HepG2 (cell line): ENCODE measurements around the gene APLF. TPM values are rescaled to one million over a fixed set of nuclear protein-coding genes. Genes with fewer than 3 reads are reported as not detected.

Source experiments
- ATAC-seq: fragments of 200-7000 bp; cut with Tn5 transposase; 3 replicates; pipeline ENCODE4 v1.9.1; 2020; ENCODE audit warnings: mild to moderate bottlenecking, moderate library complexity
- BruUV-seq: library from RNA; stranded (reverse); fragments of 400-500 nt; replicated peaks from 2 replicates; lab custom pipeline; 2021; lab: Mats Ljungman, UMichigan
- CTCF ChIA-PET: fragments of 300-600 bp; formaldehyde crosslinking; extraction: SDS; loops from one replicate; lab custom pipeline; 2021; ENCODE audit warnings: low total read pairs, inconsistent platforms, low intra/inter-chr PET ratio; lab: Yijun Ruan, JAX
- POLR2A ChIA-PET: fragments of 350-600 bp; sonication (Branson Sonifier 250); formaldehyde crosslinking; loops from one replicate; lab custom pipeline; 2020; ENCODE audit warnings: antibody characterized with exemption, inconsistent platforms; lab: Yijun Ruan, JAX
- DNase-seq: peaks from one replicate; pipeline ENCODE4 v3.0.0-alpha.2; 2015; ENCODE audit warnings: low spot score
- FAIRE-seq: peaks from 3 replicates; lab custom pipeline; 2011; peaks lifted over from hg19 to GRCh38; lab: Jason Lieb, UNC
- H2AFZ ChIP-seq: one replicate; pipeline ENCODE4 v1.6.1; 2011; ENCODE audit warnings: low read length, inconsistent platforms
- H3K27ac ChIP-seq: fragments of 300-600 bp; 3 replicates; pipeline ENCODE4 v1.8.0; 2011; ENCODE audit warnings: mixed run types, mild to moderate bottlenecking, mixed read lengths, low read length, inconsistent platforms; ENCODE audit not compliant: insufficient read depth; ENCODE audit errors: extremely low read length
- H3K27me3 ChIP-seq, 2 experiments: fragments of 200-600 bp in 1 of 2; 2 replicates in 1 of 2; 3 replicates in 1 of 2; pipeline versions ENCODE4 v1.6.0 to v1.8.0; 2011; ENCODE audit warnings: low read length in 2 of 2, mild to moderate bottlenecking in 2 of 2, moderate library complexity in 2 of 2, inconsistent platforms in 1 of 2; ENCODE audit not compliant: insufficient read depth in 2 of 2, control insufficient read depth in 1 of 2
- H3K36me3 ChIP-seq, 2 experiments: fragments of 200-600 bp in 1 of 2; replicated peaks in 1 of 2; 2 replicates in 1 of 2; 3 replicates in 1 of 2; pipeline versions ENCODE4 v1.5.1 to v1.8.0; 2011; ENCODE audit warnings: low read length in 2 of 2, inconsistent platforms in 1 of 2; ENCODE audit not compliant: insufficient read depth in 2 of 2, control insufficient read depth in 1 of 2
- H3K4me1 ChIP-seq: 2 replicates; pipeline ENCODE4 v1.5.1; 2012; ENCODE audit warnings: low read length, inconsistent platforms; ENCODE audit not compliant: insufficient read depth
- H3K4me2 ChIP-seq: 2 replicates; pipeline ENCODE4 v1.6.0; 2011; ENCODE audit warnings: low read depth, low read length, inconsistent platforms
- H3K4me3 ChIP-seq, 3 experiments: fragments of 200-600 bp in 1 of 3; sonication (generic), shearing (Covaris generic) in 1 of 3; replicated peaks in 1 of 3; 2 replicates each; pipeline ENCODE4 v1.5.1; 2011 to 2016; ENCODE audit warnings: low read length in 3 of 3, inconsistent platforms in 2 of 3, low read depth in 2 of 3, mild to moderate bottlenecking in 2 of 3, control low read depth in 1 of 3, mixed read lengths in 1 of 3; ENCODE audit not compliant: insufficient read depth in 1 of 3
- H3K79me2 ChIP-seq: one replicate; pipeline ENCODE4 v1.6.1; 2011; ENCODE audit warnings: low read length, inconsistent platforms; ENCODE audit not compliant: insufficient read depth
- H3K9ac ChIP-seq: 2 replicates; pipeline ENCODE4 v1.6.0; 2011; ENCODE audit warnings: mild to moderate bottlenecking, low read depth, low read length, inconsistent platforms; ENCODE audit not compliant: insufficient read depth
- H3K9me3 ChIP-seq: 2 replicates; pipeline ENCODE4 v1.5.1; 2012; ENCODE audit warnings: mild to moderate bottlenecking, low read length
- H4K20me1 ChIP-seq: 2 replicates; pipeline ENCODE4 v1.6.0; 2011; ENCODE audit warnings: inconsistent platforms, mild to moderate bottlenecking, low read length, moderate library complexity; ENCODE audit not compliant: insufficient read depth
- ATF3 ChIP-seq: sonication (generic); formaldehyde crosslinking; IDR thresholded peaks from 2 replicates; pipeline ENCODE4 v1.4.0; 2020; ENCODE audit warnings: missing genetic modification reagents
- GATAD1 ChIP-seq: IDR thresholded peaks from 2 replicates; pipeline ENCODE4 v1.6.1; 2016; ENCODE audit warnings: missing genetic modification reagents, missing compliant biosample characterization
- MEIS2 ChIP-seq: sonication (generic); formaldehyde crosslinking; IDR thresholded peaks from 2 replicates; pipeline ENCODE4 v1.9.0; 2021; ENCODE audit warnings: mild to moderate bottlenecking, missing genetic modification reagents
- MTA3 ChIP-seq: sonication (generic); formaldehyde crosslinking; IDR thresholded peaks from 2 replicates; pipeline ENCODE4 v1.4.0; 2020; ENCODE audit warnings: missing genetic modification reagents
- ZNF10 ChIP-seq: sonication (generic); formaldehyde crosslinking; IDR thresholded peaks from 2 replicates; pipeline ENCODE4 v1.4.0; 2020; ENCODE audit warnings: mild to moderate bottlenecking, low read depth, missing genetic modification reagents, borderline replicate concordance
- ZNF503 ChIP-seq: sonication (generic); formaldehyde crosslinking; IDR thresholded peaks from 2 replicates; pipeline ENCODE4 v1.4.0; 2020; ENCODE audit warnings: missing genetic modification reagents
- ZNF558 ChIP-seq: sonication (generic); formaldehyde crosslinking; IDR thresholded peaks from 2 replicates; pipeline ENCODE4 v1.9.0; 2022; ENCODE audit warnings: mild to moderate bottlenecking, missing genetic modification reagents, borderline replicate concordance
- ZNF761 ChIP-seq: sonication (generic); formaldehyde crosslinking; conservative IDR thresholded peaks from 2 replicates; pipeline ENCODE4 v1.4.0; 2020; ENCODE audit warnings: mild to moderate bottlenecking, missing genetic modification reagents
- ZNF777 ChIP-seq: sonication (generic); formaldehyde crosslinking; IDR thresholded peaks from 2 replicates; pipeline ENCODE4 v1.4.0; 2020; ENCODE audit warnings: missing genetic modification reagents
- ZNF781 ChIP-seq: sonication (generic); formaldehyde crosslinking; IDR thresholded peaks from 2 replicates; pipeline ENCODE4 v1.5.1; 2020; ENCODE audit warnings: borderline replicate concordance, mild to moderate bottlenecking, missing genetic modification reagents; ENCODE audit errors: not compliant biosample characterization
- WGBS: methylation state at CpG from one replicate; pipeline ENCODE4 v1.1.6; 2017; ENCODE audit warnings: low lambda C conversion rate; 5-methylcytosine and 5-hydroxymethylcytosine counted together
- in situ Hi-C: cut with HindIII; loops from 2 replicates; pipeline ENCODE4 v1.10.0; 2017; ENCODE audit warnings: low pct_unique_long_range_greater_than_20kb; ENCODE audit not compliant: extremely low pct_ligation_motif_present
- intact Hi-C: fragments of 100-400 bp; cut with micrococcal nuclease; formaldehyde crosslinking; loops from one replicate; pipeline ENCODE4 v1.10.0; 2022; ENCODE audit not compliant: unreplicated experiment
- polyA plus RNA-seq, 8 experiments: library from polyadenylated mRNA; depleted of rRNA in 3 of 8; stranded (reverse) in 7 of 8; unstranded in 1 of 8; fragments of >200 nt; fragmentation: Illumina TruSeq in 4 of 8; extraction: Trizol in 4 of 8; gene quantifications; 2 replicates each; pipeline versions ENCODE4 v1.2.1 to v1.2.3, GENCODE V29; 2011 to 2016; ENCODE audit warnings: low read depth in 4 of 8, missing spikeins in 1 of 8, mixed read lengths in 1 of 8; ENCODE audit not compliant: insufficient read depth in 1 of 8
- total RNA-seq, 5 experiments: library from RNA; depleted of rRNA; stranded (reverse); fragments of >200 nt; fragmentation: Illumina TruSeq; extraction: Trizol; gene quantifications; 2 replicates each; pipeline ENCODE4 v1.2.3, GENCODE V29; 2016; ENCODE audit warnings: low read depth in 1 of 5
- TF ChIP-seq, protein P1 (sequence below), 2 experiments: fragments of 450-650 bp in 1 of 2; sonication (generic) in 1 of 2; formaldehyde crosslinking; IDR thresholded peaks; 2 replicates each; pipeline versions ENCODE4 v1.5.0 to v1.8.0; 2020 to 2022; ENCODE audit warnings: mild to moderate bottlenecking in 1 of 2, missing genetic modification reagents in 1 of 2

The APLF gene
- total and polyA plus RNA-seq, 2 of the 13 experiments (the other 11 are each of a cell fraction or from before 2014, with no cell fraction given), result 0.45 to 2.2 TPM

- FAIRE-seq (no peak), DNase-seq (no peak), ATAC-seq (no peak)
- no peaks in the 10 kb centered on the region for H3K36me3 ChIP-seq
- H2AFZ ChIP-seq, result no peak overlapping the region
- no peak overlapping the region for H3K4me3 ChIP-seq
- no peaks in the 10 kb centered on the region; the same call in 1 of the 2 replicates for H3K4me1 ChIP-seq
- no peak overlapping the region for H3K27ac ChIP-seq
- no TSS peak for BruUV-seq
- H3K4me2 ChIP-seq, result no peak overlapping the region
- intact Hi-C loops, result no loop called here
- no peak overlapping the region for H3K9ac ChIP-seq
- POLR2A ChIA-PET, result no interaction called here
- no peaks in the 10 kb centered on the region for H4K20me1 ChIP-seq
- in situ Hi-C loops, result no loop called here
- TF ChIP-seq MTA3 (CRISPR knock-in tag), result no peak
- no peak for TF ChIP-seq ZNF781
- no peak for TF ChIP-seq ZNF777
- TF ChIP-seq ZNF761 (CRISPR knock-in tag), result no peak
- TF ChIP-seq, all 625 proteins: peak for 0
- CTCF ChIA-PET, result no interaction called here
- Histone ChIP-seq H3K27me3 (peaks cover 0 to 7% of the 10 kb centered on the region in 2 experiments; a peak in 2 of 5 replicates), H3K79me2 (no peaks in the 10 kb centered on the region), H3K9me3 (no peaks in the 10 kb centered on the region)
- 3% methylated on average over 4 of the region's 4 CpGs for WGBS
These were observed 31.1 kb upstream of the APLF start for GRCh38 chr2:68436270-68436669.

GRCh38 chr2:68438455-68439303 is 28.7 kb upstream of the APLF start:
- H3K4me1 ChIP-seq, result no peaks in the 10 kb centered on the region; the same call in 1 of the 2 replicates
- H3K27me3 ChIP-seq, result peaks cover 0 to 7% of the 10 kb centered on the region in 2 experiments; a peak in 1 of 5 replicates
- ChIA-PET CTCF (no interaction called here), POLR2A (no interaction called here)
- no peak overlapping the region for H3K4me2 ChIP-seq
- intact Hi-C loops (no loop called here), in situ Hi-C loops (no loop called here)
- no peak overlapping the region for H3K27ac ChIP-seq
- no peaks in the 10 kb centered on the region for H3K9me3 ChIP-seq
- no peaks in the 10 kb centered on the region for H3K36me3 ChIP-seq
- H4K20me1 ChIP-seq, result no peaks in the 10 kb centered on the region
- FAIRE-seq (no peak), DNase-seq (no peak), ATAC-seq (no peak)
- BruUV-seq, result no TSS peak
- no peaks in the 10 kb centered on the region for H3K79me2 ChIP-seq
- H2AFZ ChIP-seq, result no peak overlapping the region
- no peak overlapping the region for H3K4me3 ChIP-seq
- TF ChIP-seq ZNF558 (CRISPR knock-in tag), result no peak
- TF ChIP-seq GATAD1 (CRISPR knock-in tag), result no peak
- TF ChIP-seq MEIS2 (CRISPR knock-in tag), result no peak
- TF ChIP-seq, protein P1, sequence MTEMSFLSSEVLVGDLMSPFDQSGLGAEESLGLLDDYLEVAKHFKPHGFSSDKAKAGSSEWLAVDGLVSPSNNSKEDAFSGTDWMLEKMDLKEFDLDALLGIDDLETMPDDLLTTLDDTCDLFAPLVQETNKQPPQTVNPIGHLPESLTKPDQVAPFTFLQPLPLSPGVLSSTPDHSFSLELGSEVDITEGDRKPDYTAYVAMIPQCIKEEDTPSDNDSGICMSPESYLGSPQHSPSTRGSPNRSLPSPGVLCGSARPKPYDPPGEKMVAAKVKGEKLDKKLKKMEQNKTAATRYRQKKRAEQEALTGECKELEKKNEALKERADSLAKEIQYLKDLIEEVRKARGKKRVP (CRISPR knock-in tag; IDR thresholded peaks at IDR 0.05), result no peak
- TF ChIP-seq ATF3 (CRISPR knock-in tag), result no peak
- TF ChIP-seq ZNF503 (CRISPR knock-in tag), result no peak
- TF ChIP-seq ZNF10 (CRISPR knock-in tag), result no peak
- H3K9ac ChIP-seq, result no peak overlapping the region
- WGBS, result 26% methylated on average over 7 of the region's 7 CpGs
